Fibroblast of lung (primary cell): ENCODE results near the gene MYO18B. TPM values are rescaled to one million over a fixed set of nuclear protein-coding genes. Genes with fewer than 3 reads are reported as not detected.

Experiments
- DNase-seq, 2 donors: peaks; one replicate each; pipeline versions ENCODE4 v3.0.0 to v3.0.0-alpha.2; 2010; ENCODE audit warnings: low read depth in 2 of 2
- H2AFZ ChIP-seq: 2 replicates; pipeline ENCODE4 v1.5.1; 2012; ENCODE audit warnings: low read length, control low read depth, inconsistent platforms
- H3K27ac ChIP-seq: 2 replicates; pipeline ENCODE4 v1.5.1; 2011; ENCODE audit warnings: low read length, control low read depth; ENCODE audit not compliant: insufficient read depth
- H3K27me3 ChIP-seq: 2 replicates; pipeline ENCODE4 v1.5.1; 2011; ENCODE audit warnings: mild to moderate bottlenecking, low read length; ENCODE audit not compliant: control insufficient read depth, insufficient read depth
- H3K36me3 ChIP-seq: 2 replicates; pipeline ENCODE4 v1.5.1; 2011; ENCODE audit warnings: low read length; ENCODE audit not compliant: control insufficient read depth, insufficient read depth
- H3K4me1 ChIP-seq: 2 replicates; pipeline ENCODE4 v1.5.1; 2011; ENCODE audit warnings: low read length; ENCODE audit not compliant: control insufficient read depth, insufficient read depth; ENCODE audit errors: extremely low read depth
- H3K4me2 ChIP-seq: 2 replicates; pipeline ENCODE4 v1.5.1; 2011; ENCODE audit warnings: low read length, control low read depth; ENCODE audit not compliant: insufficient read depth; ENCODE audit errors: extremely low read depth
- H3K4me3 ChIP-seq, 4 experiments: fragments of 200-600 bp in 1 of 4; sonication (generic) in 1 of 4; replicated peaks in 1 of 4; 2 replicates each; pipeline ENCODE4 v1.5.1; 2011 to 2016; ENCODE audit warnings: low read length in 4 of 4, low read depth in 3 of 4, mild to moderate bottlenecking in 3 of 4, control low read depth in 2 of 4, inconsistent platforms in 1 of 4, mixed read lengths in 1 of 4; ENCODE audit not compliant: insufficient read depth in 1 of 4; ENCODE audit errors: control extremely low read depth in 1 of 4
- H3K79me2 ChIP-seq: 2 replicates; pipeline ENCODE4 v1.5.1; 2012; ENCODE audit warnings: mild to moderate bottlenecking, low read length, inconsistent platforms; ENCODE audit not compliant: control insufficient read depth, insufficient read depth
- H3K9ac ChIP-seq: 2 replicates; pipeline ENCODE4 v1.5.1; 2011; ENCODE audit warnings: mild to moderate bottlenecking, low read length, control low read depth; ENCODE audit not compliant: insufficient read depth
- H3K9me3 ChIP-seq: 2 replicates; pipeline ENCODE4 v1.5.1; 2012; ENCODE audit warnings: low read depth, low read length; ENCODE audit not compliant: control insufficient read depth, insufficient read depth
- H4K20me1 ChIP-seq: 2 replicates; pipeline ENCODE4 v1.5.1; 2011; ENCODE audit warnings: low read length; ENCODE audit not compliant: control insufficient read depth, insufficient read depth; ENCODE audit errors: extremely low read depth
- EZH2 ChIP-seq: IDR thresholded peaks from 2 replicates; pipeline ENCODE4 v1.5.1; 2012; ENCODE audit warnings: low read length, control low read depth, mild to moderate bottlenecking; ENCODE audit errors: missing control alignments
- polyA plus RNA-seq, 2 donors: library from polyadenylated mRNA; depleted of rRNA in 1 of 2; stranded (reverse) in 1 of 2; unstranded in 1 of 2; fragments of >200 nt; gene quantifications; 2 replicates each; pipeline ENCODE4 v1.2.1, GENCODE V29; 2011 to 2012; ENCODE audit warnings: missing spikeins in 1 of 2
- total RNA-seq: library from RNA; depleted of rRNA; stranded (reverse); fragments of >200 nt; gene quantifications from 2 replicates; pipeline ENCODE4 v1.2.1, GENCODE V29; 2014
- TF ChIP-seq, protein P1 (sequence below), 2 donors: IDR thresholded peaks in 1 of 2; conservative IDR thresholded peaks in 1 of 2; 1 replicate in 1 of 2; 2 replicates in 1 of 2; pipeline ENCODE4 v1.5.1; 2011 to 2012; ENCODE audit warnings: low read length in 2 of 2, control low read depth in 1 of 2, inconsistent platforms in 1 of 2, low read depth in 1 of 2, mild to moderate bottlenecking in 1 of 2

The MYO18B gene
- total and polyA plus RNA-seq, 2 donors (not counting 1 experiment from before 2014, with no cell fraction given) = 0.17 TPM; not detected in 1

- no peak for TF ChIP-seq EZH2
- TF ChIP-seq, protein P1, sequence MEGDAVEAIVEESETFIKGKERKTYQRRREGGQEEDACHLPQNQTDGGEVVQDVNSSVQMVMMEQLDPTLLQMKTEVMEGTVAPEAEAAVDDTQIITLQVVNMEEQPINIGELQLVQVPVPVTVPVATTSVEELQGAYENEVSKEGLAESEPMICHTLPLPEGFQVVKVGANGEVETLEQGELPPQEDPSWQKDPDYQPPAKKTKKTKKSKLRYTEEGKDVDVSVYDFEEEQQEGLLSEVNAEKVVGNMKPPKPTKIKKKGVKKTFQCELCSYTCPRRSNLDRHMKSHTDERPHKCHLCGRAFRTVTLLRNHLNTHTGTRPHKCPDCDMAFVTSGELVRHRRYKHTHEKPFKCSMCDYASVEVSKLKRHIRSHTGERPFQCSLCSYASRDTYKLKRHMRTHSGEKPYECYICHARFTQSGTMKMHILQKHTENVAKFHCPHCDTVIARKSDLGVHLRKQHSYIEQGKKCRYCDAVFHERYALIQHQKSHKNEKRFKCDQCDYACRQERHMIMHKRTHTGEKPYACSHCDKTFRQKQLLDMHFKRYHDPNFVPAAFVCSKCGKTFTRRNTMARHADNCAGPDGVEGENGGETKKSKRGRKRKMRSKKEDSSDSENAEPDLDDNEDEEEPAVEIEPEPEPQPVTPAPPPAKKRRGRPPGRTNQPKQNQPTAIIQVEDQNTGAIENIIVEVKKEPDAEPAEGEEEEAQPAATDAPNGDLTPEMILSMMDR (conservative IDR thresholded peaks at IDR 0.05 in 1 of 2, IDR thresholded peaks at IDR 0.05 in 1 of 2; ENCODE audit: low read depth in 1 of 2, low read length in 2 of 2) = no peak
- Histone ChIP-seq H3K4me3 (no peak overlapping the region), H2AFZ (no peak overlapping the region), H3K27ac (no peak overlapping the region), H3K9ac (no peak overlapping the region), H3K4me2 (no peak overlapping the region), H3K4me1 (no peaks in the 10 kb centered on the region), H4K20me1 (no peaks in the 10 kb centered on the region), H3K9me3 (no peaks in the 10 kb centered on the region), H3K36me3 (no peaks in the 10 kb centered on the region), H3K27me3 (no peaks in the 10 kb centered on the region), H3K79me2 (no peaks in the 10 kb centered on the region)
- DNase-seq = no peak
Measured at GRCh38 chr22:26019596-26019995, 277.6 kb downstream of the MYO18B start.

DNA sequence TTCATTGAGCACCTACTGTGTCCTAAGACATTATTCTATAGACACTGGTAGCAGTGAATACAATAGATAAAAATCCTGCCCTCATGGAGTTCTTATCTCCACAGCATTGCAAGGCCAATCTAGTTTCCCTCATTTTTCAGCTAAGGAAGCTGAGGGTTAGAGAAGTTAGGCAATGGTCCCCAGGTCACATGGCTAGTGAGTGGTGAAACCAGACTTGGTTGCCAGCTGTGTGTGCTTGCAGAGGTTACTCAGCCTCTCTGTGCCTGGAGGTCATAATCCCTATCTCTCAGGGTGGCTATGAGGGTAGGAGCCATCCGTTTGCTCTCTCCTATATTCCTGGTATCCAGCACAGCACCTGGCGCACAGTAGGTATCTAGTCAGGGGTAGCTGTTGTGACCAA, 279.5 kb downstream of the MYO18B start:
- H3K4me2 ChIP-seq = no peak overlapping the region
- no peak for DNase-seq
- no peak overlapping the region for H3K27ac ChIP-seq
- no peak overlapping the region for H3K9ac ChIP-seq
- no peak overlapping the region for H3K4me3 ChIP-seq
- no peak overlapping the region for H2AFZ ChIP-seq
- no peaks in the 10 kb centered on the region for H3K27me3 ChIP-seq
- no peaks in the 10 kb centered on the region for H3K79me2 ChIP-seq
- no peaks in the 10 kb centered on the region for H3K4me1 ChIP-seq
- H3K9me3 ChIP-seq = no peaks in the 10 kb centered on the region
- no peaks in the 10 kb centered on the region for H4K20me1 ChIP-seq
- no peak for TF ChIP-seq EZH2
- TF ChIP-seq, protein P1 (conservative IDR thresholded peaks at IDR 0.05 in 1 of 2, IDR thresholded peaks at IDR 0.05 in 1 of 2; ENCODE audit: low read depth in 1 of 2, low read length in 2 of 2) = no peak
- no peaks in the 10 kb centered on the region for H3K36me3 ChIP-seq

- H3K9ac ChIP-seq = no peak overlapping the region
- no peak for TF ChIP-seq EZH2
- TF ChIP-seq, protein P1 (conservative IDR thresholded peaks at IDR 0.05 in 1 of 2, IDR thresholded peaks at IDR 0.05 in 1 of 2; ENCODE audit: low read depth in 1 of 2, low read length in 2 of 2) = no peak
- H3K79me2 ChIP-seq = no peaks in the 10 kb centered on the region
- no peaks in the 10 kb centered on the region for H3K36me3 ChIP-seq
- no peaks in the 10 kb centered on the region for H4K20me1 ChIP-seq
- H2AFZ ChIP-seq = no peak overlapping the region
- H3K9me3 ChIP-seq = no peaks in the 10 kb centered on the region
- no peak for DNase-seq
- H3K4me3 ChIP-seq = no peak overlapping the region
- H3K4me2 ChIP-seq = no peak overlapping the region
- H3K4me1 ChIP-seq = no peaks in the 10 kb centered on the region
- no peaks in the 10 kb centered on the region for H3K27me3 ChIP-seq
- no peak overlapping the region for H3K27ac ChIP-seq
Measured at GRCh38 chr22:26023104-26023775, 281.3 kb downstream of the MYO18B start.
